ENCODE data around the gene SETDB1.

DNA sequence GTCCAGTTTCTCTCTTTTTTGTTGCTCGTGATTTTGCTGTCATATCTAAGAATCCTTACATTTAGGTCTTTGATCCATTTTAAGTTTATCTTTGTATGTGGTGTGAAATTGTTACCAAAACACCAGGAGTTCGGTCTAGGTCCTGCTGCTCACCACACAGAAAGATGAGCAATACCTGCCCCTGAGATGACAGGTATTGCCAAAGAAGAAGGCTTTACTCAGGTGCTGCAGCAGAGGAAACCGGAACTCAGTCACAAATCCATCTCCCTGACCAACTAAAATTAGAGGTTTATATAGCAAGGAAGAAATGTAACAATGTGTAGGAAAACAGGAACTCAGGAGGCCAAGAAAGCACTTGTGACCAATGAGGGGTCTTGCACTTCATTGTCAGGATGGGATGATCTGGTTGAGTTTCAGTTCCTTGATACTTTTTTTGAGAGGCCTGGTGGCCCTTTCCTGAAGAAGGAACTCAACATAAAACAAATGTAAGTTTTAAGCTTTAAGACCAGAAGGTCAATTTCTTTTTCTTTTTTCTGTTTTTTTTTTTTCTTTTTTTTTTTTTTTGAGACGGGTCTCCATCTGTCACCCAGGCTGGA is 16.5 kb upstream of the SETDB1 start:
- TF ChIP-seq MZF1 (tag by site-specific recombination; IDR thresholded peaks at IDR 0.05; ENCODE audit: borderline replicate concordance) (no peak), ZNF549 (tag by site-specific recombination; IDR thresholded peaks at IDR 0.05) (no peak), CTCF (tag by site-specific recombination; IDR thresholded peaks at IDR 0.05) (no peak), ZNF473 (tag by site-specific recombination; IDR thresholded peaks at IDR 0.05) (no peak)
- TF ChIP-seq, protein P1, sequence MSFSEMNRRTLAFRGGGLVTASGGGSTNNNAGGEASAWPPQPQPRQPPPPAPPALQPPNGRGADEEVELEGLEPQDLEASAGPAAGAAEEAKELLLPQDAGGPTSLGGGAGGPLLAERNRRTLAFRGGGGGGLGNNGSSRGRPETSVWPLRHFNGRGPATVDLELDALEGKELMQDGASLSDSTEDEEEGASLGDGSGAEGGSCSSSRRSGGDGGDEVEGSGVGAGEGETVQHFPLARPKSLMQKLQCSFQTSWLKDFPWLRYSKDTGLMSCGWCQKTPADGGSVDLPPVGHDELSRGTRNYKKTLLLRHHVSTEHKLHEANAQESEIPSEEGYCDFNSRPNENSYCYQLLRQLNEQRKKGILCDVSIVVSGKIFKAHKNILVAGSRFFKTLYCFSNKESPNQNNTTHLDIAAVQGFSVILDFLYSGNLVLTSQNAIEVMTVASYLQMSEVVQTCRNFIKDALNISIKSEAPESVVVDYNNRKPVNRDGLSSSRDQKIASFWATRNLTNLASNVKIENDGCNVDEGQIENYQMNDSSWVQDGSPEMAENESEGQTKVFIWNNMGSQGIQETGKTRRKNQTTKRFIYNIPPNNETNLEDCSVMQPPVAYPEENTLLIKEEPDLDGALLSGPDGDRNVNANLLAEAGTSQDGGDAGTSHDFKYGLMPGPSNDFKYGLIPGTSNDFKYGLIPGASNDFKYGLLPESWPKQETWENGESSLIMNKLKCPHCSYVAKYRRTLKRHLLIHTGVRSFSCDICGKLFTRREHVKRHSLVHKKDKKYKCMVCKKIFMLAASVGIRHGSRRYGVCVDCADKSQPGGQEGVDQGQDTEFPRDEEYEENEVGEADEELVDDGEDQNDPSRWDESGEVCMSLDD (tag by site-specific recombination; IDR thresholded peaks at IDR 0.05), result no peak
- TF ChIP-seq, protein P2, sequence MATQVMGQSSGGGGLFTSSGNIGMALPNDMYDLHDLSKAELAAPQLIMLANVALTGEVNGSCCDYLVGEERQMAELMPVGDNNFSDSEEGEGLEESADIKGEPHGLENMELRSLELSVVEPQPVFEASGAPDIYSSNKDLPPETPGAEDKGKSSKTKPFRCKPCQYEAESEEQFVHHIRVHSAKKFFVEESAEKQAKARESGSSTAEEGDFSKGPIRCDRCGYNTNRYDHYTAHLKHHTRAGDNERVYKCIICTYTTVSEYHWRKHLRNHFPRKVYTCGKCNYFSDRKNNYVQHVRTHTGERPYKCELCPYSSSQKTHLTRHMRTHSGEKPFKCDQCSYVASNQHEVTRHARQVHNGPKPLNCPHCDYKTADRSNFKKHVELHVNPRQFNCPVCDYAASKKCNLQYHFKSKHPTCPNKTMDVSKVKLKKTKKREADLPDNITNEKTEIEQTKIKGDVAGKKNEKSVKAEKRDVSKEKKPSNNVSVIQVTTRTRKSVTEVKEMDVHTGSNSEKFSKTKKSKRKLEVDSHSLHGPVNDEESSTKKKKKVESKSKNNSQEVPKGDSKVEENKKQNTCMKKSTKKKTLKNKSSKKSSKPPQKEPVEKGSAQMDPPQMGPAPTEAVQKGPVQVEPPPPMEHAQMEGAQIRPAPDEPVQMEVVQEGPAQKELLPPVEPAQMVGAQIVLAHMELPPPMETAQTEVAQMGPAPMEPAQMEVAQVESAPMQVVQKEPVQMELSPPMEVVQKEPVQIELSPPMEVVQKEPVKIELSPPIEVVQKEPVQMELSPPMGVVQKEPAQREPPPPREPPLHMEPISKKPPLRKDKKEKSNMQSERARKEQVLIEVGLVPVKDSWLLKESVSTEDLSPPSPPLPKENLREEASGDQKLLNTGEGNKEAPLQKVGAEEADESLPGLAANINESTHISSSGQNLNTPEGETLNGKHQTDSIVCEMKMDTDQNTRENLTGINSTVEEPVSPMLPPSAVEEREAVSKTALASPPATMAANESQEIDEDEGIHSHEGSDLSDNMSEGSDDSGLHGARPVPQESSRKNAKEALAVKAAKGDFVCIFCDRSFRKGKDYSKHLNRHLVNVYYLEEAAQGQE (tag by site-specific recombination; IDR thresholded peaks at IDR 0.05), result no peak

Measured in HEK293 (cell line).